ENCODE results near the gene SCAF4. TPM values are rescaled to one million over a fixed set of nuclear protein-coding genes. Genes with fewer than 3 reads are reported as not detected.

The SCAF4 gene
- total and polyA plus RNA-seq, 10 of the 15 experiments (the other 5 are each of a cell fraction or from before 2014, with no cell fraction given): 4.3 to 49.3 (median 16.0) TPM

- in situ Hi-C loops (cut with MboI): no loop called here
- no peaks in the 10 kb centered on the region for H3K27me3 ChIP-seq (replicated peaks in 1 of 2; ENCODE audit: control insufficient read depth in 2 of 2, insufficient read depth in 2 of 2, low read length in 1 of 2)
- no peaks in the 10 kb centered on the region; the same call in 1 of the 2 replicates for H4K20me1 ChIP-seq (ENCODE audit: control insufficient read depth, insufficient read depth)
- H3K9me3 ChIP-seq (replicated peaks; ENCODE audit: control insufficient read depth, insufficient read depth, low read length): no peaks in the 10 kb centered on the region
- ChIA-PET POLR2A (no interaction called here), CTCF (no interaction called here), SMC1A (ENCODE audit: uncharacterized antibody, unreplicated experiment) (no interaction called here), RAD21 (ENCODE audit: unreplicated experiment) (no interaction called here)
- 96% methylated on average over 2 of the region's 2 CpGs for WGBS (ENCODE audit: insufficient coverage, insufficient replicate concordance, low lambda C conversion rate, missing lambda C conversion rate)
- H3K4me3 ChIP-seq: no peak overlapping the region
- TF ChIP-seq RCOR1 (conservative IDR thresholded peaks at IDR 0.05; ENCODE audit: low read depth, low read length) (no peak), TCF12 (IDR thresholded peaks at IDR 0.05; ENCODE audit: low read depth, low read length) (no peak), SMARCA5 (IDR thresholded peaks at IDR 0.05) (no peak), SMAD1 (IDR thresholded peaks at IDR 0.05; ENCODE audit: low read depth, partially characterized antibody) (no peak), NFIC (IDR thresholded peaks at IDR 0.05; ENCODE audit: low read depth, low read length) (no peak), BCL3 (IDR thresholded peaks at IDR 0.05; ENCODE audit: borderline replicate concordance, insufficient read depth, low read depth, low read length, poor library complexity, severe bottlenecking) (no peak), FOXM1 (IDR thresholded peaks at IDR 0.05; ENCODE audit: low read depth, low read length) (no peak), ZBTB40 (IDR thresholded peaks at IDR 0.05; ENCODE audit: borderline replicate concordance) (no peak), NKRF (conservative IDR thresholded peaks at IDR 0.05) (no peak), FOXK2 (IDR thresholded peaks at IDR 0.05) (no peak), RFX5 (IDR thresholded peaks at IDR 0.05; ENCODE audit: low read depth, low read length) (no peak), ZNF384 (IDR thresholded peaks at IDR 0.05; ENCODE audit: borderline replicate concordance, low read depth, low read length) (no peak), JUND (IDR thresholded peaks at IDR 0.05; ENCODE audit: low read depth, low read length) (no peak), NFYA (IDR thresholded peaks at IDR 0.05; ENCODE audit: borderline replicate concordance, low read depth, low read length) (no peak), POU2F2 (IDR thresholded peaks at IDR 0.05; ENCODE audit: borderline replicate concordance, low read depth, low read length) (no peak), E2F4 (IDR thresholded peaks at IDR 0.05; ENCODE audit: low read depth, low read length) (no peak)
- BruUV-seq (replicated peaks): no TSS peak
- DNase-seq (ENCODE audit: low read depth, low spot score) (no peak), ATAC-seq (no peak), FAIRE-seq (no peak)
- no peak overlapping the region for H3K9ac ChIP-seq (ENCODE audit: control insufficient read depth, insufficient read depth, low read length)
- no peaks in the 10 kb centered on the region for H3K36me3 ChIP-seq (ENCODE audit: control insufficient read depth in 2 of 2, insufficient read depth in 2 of 2, low read length in 1 of 2)
- intact Hi-C loops (cut with micrococcal nuclease; ENCODE audit: unreplicated experiment): no loop called here
- no peak overlapping the region; the same call in 1 of the 2 replicates for H3K4me2 ChIP-seq (ENCODE audit: control insufficient read depth, insufficient read depth)
- H3K27ac ChIP-seq (ENCODE audit: control insufficient read depth, insufficient read depth): no peak overlapping the region
- peaks cover 86% of the 10 kb centered on the region for H3K79me2 ChIP-seq (ENCODE audit: control insufficient read depth, insufficient read depth, low read length)
- H2AFZ ChIP-seq (ENCODE audit: control insufficient read depth, low read depth, low read length): no peak overlapping the region
- peaks cover 8% of the 10 kb centered on the region for H3K4me1 ChIP-seq (ENCODE audit: control insufficient read depth, insufficient read depth, low read length)
These were observed 15.8 kb downstream of the SCAF4 start for GRCh38 chr21:31716106-31716505.
